Placental epithelial cell (primary cell): Measurements from ENCODE around the gene RAX. TPM values are rescaled to one million over a fixed set of nuclear protein-coding genes. Genes with fewer than 3 reads are reported as not detected.

Experiments used
- total RNA-seq: library from RNA; depleted of rRNA; stranded (reverse); fragments of >200 nt; gene quantifications from 2 replicates; pipeline ENCODE4 v1.2.3, GENCODE V29; 2012

RAX gene
- not detected in 2 replicates for total RNA-seq

GRCh38 chr18:59272891-59273758, at the start of gene RAX:
Gene RAX (minus strand): TSS chr18:59273454. CDS start chr18:59273206, 248 bp downstream.

GRCh38 chr18:59318460-59319050, 45.3 kb upstream of the RAX start, which contains the start of gene CPLX4:
Gene CPLX4 (minus strand): TSS chr18:59318649. CDS start chr18:59318462, 187 bp downstream.

GRCh38 chr18:59219672-59220163, 53.5 kb downstream of the RAX start, which contains the start of gene GRP:
Gene GRP (plus strand): TSS chr18:59220158. CDS start chr18:59220266, 108 bp downstream.

Other genes starting within 250 kb of the RAX start
- gene SEC11C, start 133.6 kb downstream of the RAX start, total RNA-seq = 5.9 and 19.5 TPM in 2 replicates
- not detected in 2 replicates for gene GRP, start 53.3 kb downstream of the RAX start, total RNA-seq
- gene CPLX4, start 45.2 kb upstream of the RAX start, total RNA-seq = not detected in 2 replicates
- gene LMAN1, start 85.8 kb upstream of the RAX start, total RNA-seq = 150 and 220 TPM in 2 replicates